ENCODE results near the gene RELCH. TPM values are rescaled to one million over a fixed set of nuclear protein-coding genes. Genes with fewer than 3 reads are reported as not detected.

Gene RELCH
- total RNA-seq, 8 experiments from 2014 or later = 24.1 to 41.9 (median 31.3) TPM

GRCh38 chr18:62321201-62321600, 134.1 kb downstream of the RELCH start:
- in situ Hi-C loops (cut with MboI; ENCODE audit: low pct_unique_long_range_greater_than_20kb in 2 of 9, low sequenced_read_pairs in 9 of 9, unreplicated experiment in 9 of 9) = no loop called here
- H3K27ac ChIP-seq = no peak overlapping the region
- peaks cover under 1 to 2% of the 10 kb centered on the region in 2 donors for H3K4me1 ChIP-seq (replicated peaks in 1 of 2)
- ATAC-seq (replicated peaks in 6 of 8) = no peak
- H3K4me3 ChIP-seq = no peak overlapping the region
- WGBS, 10 experiments = 54 to 100% (median 67%) methylated on average over 1 to 3 of the region's 3 CpGs; no CpG with 5 or more reads in 1 of the 10 experiments

- 0 to 75% (median 35%) methylated on average over 2 to 6 of the region's 6 CpGs; no CpG with 5 or more reads in 2 of the 10 experiments for WGBS, 10 experiments
- Histone ChIP-seq H3K27ac (no peak overlapping the region), H3K4me3 (no peak overlapping the region), H3K4me1 (replicated peaks in 1 of 2) (peaks cover 3 to 4% of the 10 kb centered on the region in 2 donors)
- in situ Hi-C loops (cut with MboI; ENCODE audit: low pct_unique_long_range_greater_than_20kb in 2 of 9, low sequenced_read_pairs in 9 of 9, unreplicated experiment in 9 of 9) = no loop called here
- ATAC-seq (replicated peaks in 6 of 8) = no peak
Observed at GRCh38 chr18:62323483-62324180, 136.6 kb downstream of the RELCH start.

- ATAC-seq (replicated peaks in 6 of 8) = no peak
- no peak overlapping the region for H3K4me3 ChIP-seq
Observed at GRCh38 chr18:62324181-62324828, 137.2 kb downstream of the RELCH start.

GRCh38 chr18:62324917-62325805, 138.1 kb downstream of the RELCH start, which contains the start of gene TNFRSF11A:
Gene TNFRSF11A, plus strand, starts transcription at chr18:62325310. Its CDS starts 43 bp downstream, at chr18:62325353.
- in situ Hi-C loops (cut with MboI; ENCODE audit: low pct_unique_long_range_greater_than_20kb in 2 of 9, low sequenced_read_pairs in 9 of 9, unreplicated experiment in 9 of 9) = no loop called here
- peak within 1 kb of the TSS; percentile 22 to 36 (median 29) for H3K4me3 ChIP-seq
- WGBS, 10 experiments = 0 to 4% (median 2%) methylated on average over 2 to 23 of the region's 99 CpGs; no CpG with 5 or more reads in 6 of the 10 experiments
- peaks cover 3 to 4% of the 10 kb centered on the region in 2 donors for H3K4me1 ChIP-seq (replicated peaks in 1 of 2)
- ATAC-seq (replicated peaks in 6 of 8) = peak; percentile 64 to 91 (median 71)
- H3K27ac ChIP-seq = no peak within 1 kb of the TSS

More at GRCh38 chr18:62324181-62324828, 137.2 kb downstream of the RELCH start:
- in situ Hi-C loops (cut with MboI; ENCODE audit: low pct_unique_long_range_greater_than_20kb in 2 of 9, low sequenced_read_pairs in 9 of 9, unreplicated experiment in 9 of 9) = no loop called here
- 0 to 90% (median 78%) methylated on average over 1 to 9 of the region's 12 CpGs; no CpG with 5 or more reads in 2 of the 10 experiments for WGBS, 10 experiments
- peaks cover 3 to 4% of the 10 kb centered on the region in 2 donors for H3K4me1 ChIP-seq (replicated peaks in 1 of 2)
- H3K27ac ChIP-seq = no peak overlapping the region

GRCh38 chr18:62325806-62326645, 139.0 kb downstream of the RELCH start:
- H3K27ac ChIP-seq = no peak overlapping the region

GRCh38 chr18:62326646-62327348, 139.7 kb downstream of the RELCH start:
- H3K4me1 ChIP-seq (replicated peaks in 1 of 2) = peaks cover 3 to 4% of the 10 kb centered on the region in 2 donors
- H3K27ac ChIP-seq = no peak overlapping the region
- no peak overlapping the region for H3K4me3 ChIP-seq
- in situ Hi-C loops (cut with MboI; ENCODE audit: low pct_unique_long_range_greater_than_20kb in 2 of 9, low sequenced_read_pairs in 9 of 9, unreplicated experiment in 9 of 9) = no loop called here
- 13 to 55% (median 37%) methylated on average over 2 to 10 of the region's 12 CpGs for WGBS, 10 experiments
- no peak for ATAC-seq (replicated peaks in 6 of 8)

More at GRCh38 chr18:62325806-62326645, 139.0 kb downstream of the RELCH start:
- peak; percentile 19 to 75 (median 66) for ATAC-seq (replicated peaks in 6 of 8)
- 0 to 20% (median 7%) methylated on average over 1 to 14 of the region's 45 CpGs for WGBS, 10 experiments
- H3K4me1 ChIP-seq (replicated peaks in 1 of 2) = peaks cover 3 to 4% of the 10 kb centered on the region in 2 donors
- in situ Hi-C loops (cut with MboI; ENCODE audit: low pct_unique_long_range_greater_than_20kb in 2 of 9, low sequenced_read_pairs in 9 of 9, unreplicated experiment in 9 of 9) = no loop called here
- peak overlapping the region; percentile 22 to 36 (median 29) for H3K4me3 ChIP-seq

- WGBS, 10 experiments = 27 to 100% (median 86%) methylated on average over 1 to 5 of the region's 7 CpGs; no CpG with 5 or more reads in 2 of the 10 experiments
- peaks cover 3 to 4% of the 10 kb centered on the region in 2 donors for H3K4me1 ChIP-seq (replicated peaks in 1 of 2)
- no peak overlapping the region for H3K4me3 ChIP-seq
- in situ Hi-C loops (cut with MboI; ENCODE audit: low pct_unique_long_range_greater_than_20kb in 2 of 9, low sequenced_read_pairs in 9 of 9, unreplicated experiment in 9 of 9) = no loop called here
- ATAC-seq (replicated peaks in 6 of 8) = no peak
- no peak overlapping the region for H3K27ac ChIP-seq
Observed at GRCh38 chr18:62327977-62328376, 140.9 kb downstream of the RELCH start.

GRCh38 chr18:62328586-62329525, 141.8 kb downstream of the RELCH start:
- WGBS, 10 experiments = 60 to 100% (median 87%) methylated on average over 1 to 4 of the region's 6 CpGs; no CpG with 5 or more reads in 2 of the 10 experiments
- in situ Hi-C loops (cut with MboI; ENCODE audit: low pct_unique_long_range_greater_than_20kb in 2 of 9, low sequenced_read_pairs in 9 of 9, unreplicated experiment in 9 of 9) = no loop called here
- no peak overlapping the region for H3K27ac ChIP-seq
- H3K4me3 ChIP-seq = no peak overlapping the region
- no peak for ATAC-seq (replicated peaks in 6 of 8)
- H3K4me1 ChIP-seq (replicated peaks in 1 of 2) = peaks cover 3 to 4% of the 10 kb centered on the region in 2 donors

GRCh38 chr18:62329691-62330454, 142.8 kb downstream of the RELCH start:
- 37 to 100% (median 76%) methylated on average over 1 to 10 of the region's 15 CpGs; no CpG with 5 or more reads in 2 of the 10 experiments for WGBS, 10 experiments
- Histone ChIP-seq H3K4me3 (no peak overlapping the region), H3K27ac (no peak overlapping the region), H3K4me1 (replicated peaks in 1 of 2) (peaks cover 3 to 4% of the 10 kb centered on the region in 2 donors)
- in situ Hi-C loops (cut with MboI; ENCODE audit: low pct_unique_long_range_greater_than_20kb in 2 of 9, low sequenced_read_pairs in 9 of 9, unreplicated experiment in 9 of 9) = no loop called here
- no peak for ATAC-seq (replicated peaks in 6 of 8)

GRCh38 chr18:62330650-62331049, 143.6 kb downstream of the RELCH start:
- Histone ChIP-seq H3K27ac (no peak overlapping the region), H3K4me1 (replicated peaks in 1 of 2) (peaks cover 3 to 4% of the 10 kb centered on the region in 2 donors), H3K4me3 (no peak overlapping the region)
- WGBS, 10 experiments = 40 to 100% (median 85%) methylated on average over 1 to 5 of the region's 7 CpGs; no CpG with 5 or more reads in 2 of the 10 experiments
- no peak for ATAC-seq (replicated peaks in 6 of 8)
- in situ Hi-C loops (cut with MboI; ENCODE audit: low pct_unique_long_range_greater_than_20kb in 2 of 9, low sequenced_read_pairs in 9 of 9, unreplicated experiment in 9 of 9) = no loop called here
